ENCODE results near the gene ACSF2. TPM values are rescaled to one million over a fixed set of nuclear protein-coding genes. Genes with fewer than 3 reads are reported as not detected.

The ACSF2 gene
- polyA plus RNA-seq, 1 experiment: 52.1 TPM

GRCh38 chr17:50445730-50446325 is 19.8 kb downstream of the ACSF2 start:
- no peak for TF ChIP-seq CTCF (IDR thresholded peaks at IDR 0.05; ENCODE audit: low read depth, low read length)
- Histone ChIP-seq H3K27ac (ENCODE audit: low read depth, low read length) (no peak overlapping the region), H3K9me3 (ENCODE audit: control insufficient read depth, insufficient read depth, low read length) (no peaks in the 10 kb centered on the region), H3K4me3 (ENCODE audit: low read depth, low read length) (no peak overlapping the region), H3K27me3 (ENCODE audit: control insufficient read depth, insufficient read depth, low read length) (no peaks in the 10 kb centered on the region)
- ChIA-PET CTCF (interaction anchor here (1.3 to 1.4 kb wide), 2 partner anchors 48 to 49 kb away, joined by 3 read pairs; partner anchors contain the start of gene LRRC59), POLR2A (no interaction called here)
- DNase-seq (ENCODE audit: low read depth, low spot score): no peak

GRCh38 chr17:50447870-50448595 is 22.0 kb downstream of the ACSF2 start:
- DNase-seq (ENCODE audit: low read depth, low spot score): no peak

GRCh38 chr17:50448643-50449042 is 22.6 kb downstream of the ACSF2 start:
- POLR2A ChIA-PET: no interaction called here
- DNase-seq (ENCODE audit: low read depth, low spot score): no peak
- no peak overlapping the region for H3K4me3 ChIP-seq (ENCODE audit: low read depth, low read length)
- H3K27ac ChIP-seq (ENCODE audit: low read depth, low read length): no peak overlapping the region
- no peaks in the 10 kb centered on the region for H3K27me3 ChIP-seq (ENCODE audit: control insufficient read depth, insufficient read depth, low read length)
- no peak for TF ChIP-seq CTCF (IDR thresholded peaks at IDR 0.05; ENCODE audit: low read depth, low read length)
- H3K9me3 ChIP-seq (ENCODE audit: control insufficient read depth, insufficient read depth, low read length): no peaks in the 10 kb centered on the region
- CTCF ChIA-PET: no interaction called here

More at GRCh38 chr17:50447870-50448595, 22.0 kb downstream of the ACSF2 start:
- no peaks in the 10 kb centered on the region for H3K27me3 ChIP-seq (ENCODE audit: control insufficient read depth, insufficient read depth, low read length)
- ChIA-PET POLR2A (no interaction called here), CTCF (no interaction called here)
- no peak overlapping the region for H3K4me3 ChIP-seq (ENCODE audit: low read depth, low read length)
- H3K9me3 ChIP-seq (ENCODE audit: control insufficient read depth, insufficient read depth, low read length): no peaks in the 10 kb centered on the region
- no peak overlapping the region for H3K27ac ChIP-seq (ENCODE audit: low read depth, low read length)
- no peak for TF ChIP-seq CTCF (IDR thresholded peaks at IDR 0.05; ENCODE audit: low read depth, low read length)

GRCh38 chr17:50451943-50452629 is 26.1 kb downstream of the ACSF2 start:
- DNase-seq (ENCODE audit: low read depth, low spot score): no peak
- Histone ChIP-seq H3K4me3 (ENCODE audit: low read depth, low read length) (no peak overlapping the region), H3K27me3 (ENCODE audit: control insufficient read depth, insufficient read depth, low read length) (no peaks in the 10 kb centered on the region), H3K27ac (ENCODE audit: low read depth, low read length) (no peak overlapping the region), H3K9me3 (ENCODE audit: control insufficient read depth, insufficient read depth, low read length) (no peaks in the 10 kb centered on the region)
- no peak for TF ChIP-seq CTCF (IDR thresholded peaks at IDR 0.05; ENCODE audit: low read depth, low read length)
- ChIA-PET CTCF (no interaction called here), POLR2A (interaction anchor here (0.6 kb wide), 1 partner anchor 250 kb away, joined by 3 read pairs; no protein-coding TSS in a partner anchor)

All from AG04450 (cell line).